ENCODE measurements around the gene RAD23A. TPM values are rescaled to one million over a fixed set of nuclear protein-coding genes. Genes with fewer than 3 reads are reported as not detected.

The RAD23A gene
- total and polyA plus RNA-seq, 9 of the 15 experiments (the other 6 are each of a cell fraction or from before 2014, with no cell fraction given), result 9.5 to 181 (median 101) TPM

DNA sequence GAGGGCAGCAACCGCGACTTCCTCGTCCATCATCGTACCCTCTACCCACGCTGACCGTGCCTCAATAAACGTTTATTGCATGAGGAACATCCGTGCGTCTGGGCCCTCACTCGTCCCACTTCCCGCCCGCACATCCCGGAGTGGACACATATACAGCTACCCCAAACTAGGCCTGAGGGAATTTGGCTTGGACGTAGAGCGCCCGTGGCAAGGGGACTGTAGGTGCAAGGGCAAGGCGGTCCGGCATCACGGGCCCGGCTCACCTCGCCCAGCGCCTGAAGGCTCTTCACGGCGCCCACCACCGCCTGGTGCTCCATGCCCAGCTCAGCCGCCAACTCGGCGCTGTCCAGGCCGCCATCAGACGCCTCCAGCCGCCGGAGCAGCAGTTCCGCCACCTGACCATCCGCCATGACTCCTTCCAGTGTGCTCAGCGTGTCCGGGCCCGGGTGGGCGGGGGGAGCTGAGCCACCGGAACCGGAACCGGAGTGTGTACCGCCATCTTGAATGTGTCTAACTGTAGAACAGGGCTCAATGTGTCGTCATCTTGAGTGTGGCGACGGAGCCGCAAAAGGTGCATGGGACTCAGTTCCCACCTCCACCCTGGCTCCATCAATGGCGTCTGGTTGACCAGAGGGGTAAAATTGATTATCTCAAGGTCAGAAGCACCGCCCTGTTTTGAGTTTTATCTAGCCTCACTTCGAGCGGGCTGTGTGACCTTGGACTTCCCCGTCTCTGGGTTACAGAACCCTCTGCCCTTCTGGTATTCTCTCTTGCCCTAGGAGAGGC lies 12.2 kb upstream of the RAD23A start, which contains the start of gene FARSA (continued):
- TF ChIP-seq HMBOX1 (IDR thresholded peaks at IDR 0.05) (no peak), CXXC5 (CRISPR knock-in tag; IDR thresholded peaks at IDR 0.05) (peak; percentile 34), CBX2 (IDR thresholded peaks at IDR 0.05; ENCODE audit: insufficient read depth, low read length, poor library complexity, severe bottlenecking) (no peak), TOE1 (IDR thresholded peaks at IDR 0.05; ENCODE audit: borderline replicate concordance) (no peak), TOE1 (CRISPR knock-in tag; IDR thresholded peaks at IDR 0.05; ENCODE audit: borderline replicate concordance, low read depth) (no peak), ZNF311 (CRISPR knock-in tag; IDR thresholded peaks at IDR 0.05) (no peak), XRCC3 (IDR thresholded peaks at IDR 0.05) (no peak), RAD21 (CRISPR knock-in tag; conservative IDR thresholded peaks at IDR 0.05 in 1 of 2, IDR thresholded peaks at IDR 0.05 in 1 of 2) (no peak), CAMTA2 (CRISPR knock-in tag; conservative IDR thresholded peaks at IDR 0.05) (no peak), AFF4 (CRISPR knock-in tag; IDR thresholded peaks at IDR 0.05) (peak; percentile 77)
- TF ChIP-seq, protein P1, sequence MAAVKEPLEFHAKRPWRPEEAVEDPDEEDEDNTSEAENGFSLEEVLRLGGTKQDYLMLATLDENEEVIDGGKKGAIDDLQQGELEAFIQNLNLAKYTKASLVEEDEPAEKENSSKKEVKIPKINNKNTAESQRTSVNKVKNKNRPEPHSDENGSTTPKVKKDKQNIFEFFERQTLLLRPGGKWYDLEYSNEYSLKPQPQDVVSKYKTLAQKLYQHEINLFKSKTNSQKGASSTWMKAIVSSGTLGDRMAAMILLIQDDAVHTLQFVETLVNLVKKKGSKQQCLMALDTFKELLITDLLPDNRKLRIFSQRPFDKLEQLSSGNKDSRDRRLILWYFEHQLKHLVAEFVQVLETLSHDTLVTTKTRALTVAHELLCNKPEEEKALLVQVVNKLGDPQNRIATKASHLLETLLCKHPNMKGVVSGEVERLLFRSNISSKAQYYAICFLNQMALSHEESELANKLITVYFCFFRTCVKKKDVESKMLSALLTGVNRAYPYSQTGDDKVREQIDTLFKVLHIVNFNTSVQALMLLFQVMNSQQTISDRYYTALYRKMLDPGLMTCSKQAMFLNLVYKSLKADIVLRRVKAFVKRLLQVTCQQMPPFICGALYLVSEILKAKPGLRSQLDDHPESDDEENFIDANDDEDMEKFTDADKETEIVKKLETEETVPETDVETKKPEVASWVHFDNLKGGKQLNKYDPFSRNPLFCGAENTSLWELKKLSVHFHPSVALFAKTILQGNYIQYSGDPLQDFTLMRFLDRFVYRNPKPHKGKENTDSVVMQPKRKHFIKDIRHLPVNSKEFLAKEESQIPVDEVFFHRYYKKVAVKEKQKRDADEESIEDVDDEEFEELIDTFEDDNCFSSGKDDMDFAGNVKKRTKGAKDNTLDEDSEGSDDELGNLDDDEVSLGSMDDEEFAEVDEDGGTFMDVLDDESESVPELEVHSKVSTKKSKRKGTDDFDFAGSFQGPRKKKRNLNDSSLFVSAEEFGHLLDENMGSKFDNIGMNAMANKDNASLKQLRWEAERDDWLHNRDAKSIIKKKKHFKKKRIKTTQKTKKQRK (IDR thresholded peaks at IDR 0.05; ENCODE audit: borderline replicate concordance, low read depth, low read length), result no peak
- TF ChIP-seq, protein P2, sequence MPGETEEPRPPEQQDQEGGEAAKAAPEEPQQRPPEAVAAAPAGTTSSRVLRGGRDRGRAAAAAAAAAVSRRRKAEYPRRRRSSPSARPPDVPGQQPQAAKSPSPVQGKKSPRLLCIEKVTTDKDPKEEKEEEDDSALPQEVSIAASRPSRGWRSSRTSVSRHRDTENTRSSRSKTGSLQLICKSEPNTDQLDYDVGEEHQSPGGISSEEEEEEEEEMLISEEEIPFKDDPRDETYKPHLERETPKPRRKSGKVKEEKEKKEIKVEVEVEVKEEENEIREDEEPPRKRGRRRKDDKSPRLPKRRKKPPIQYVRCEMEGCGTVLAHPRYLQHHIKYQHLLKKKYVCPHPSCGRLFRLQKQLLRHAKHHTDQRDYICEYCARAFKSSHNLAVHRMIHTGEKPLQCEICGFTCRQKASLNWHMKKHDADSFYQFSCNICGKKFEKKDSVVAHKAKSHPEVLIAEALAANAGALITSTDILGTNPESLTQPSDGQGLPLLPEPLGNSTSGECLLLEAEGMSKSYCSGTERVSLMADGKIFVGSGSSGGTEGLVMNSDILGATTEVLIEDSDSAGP (CRISPR knock-in tag; IDR thresholded peaks at IDR 0.05), result 0 out of 2 replicates have a peak, but pooled peaks have one; percentile 36
- TF ChIP-seq, protein P3, sequence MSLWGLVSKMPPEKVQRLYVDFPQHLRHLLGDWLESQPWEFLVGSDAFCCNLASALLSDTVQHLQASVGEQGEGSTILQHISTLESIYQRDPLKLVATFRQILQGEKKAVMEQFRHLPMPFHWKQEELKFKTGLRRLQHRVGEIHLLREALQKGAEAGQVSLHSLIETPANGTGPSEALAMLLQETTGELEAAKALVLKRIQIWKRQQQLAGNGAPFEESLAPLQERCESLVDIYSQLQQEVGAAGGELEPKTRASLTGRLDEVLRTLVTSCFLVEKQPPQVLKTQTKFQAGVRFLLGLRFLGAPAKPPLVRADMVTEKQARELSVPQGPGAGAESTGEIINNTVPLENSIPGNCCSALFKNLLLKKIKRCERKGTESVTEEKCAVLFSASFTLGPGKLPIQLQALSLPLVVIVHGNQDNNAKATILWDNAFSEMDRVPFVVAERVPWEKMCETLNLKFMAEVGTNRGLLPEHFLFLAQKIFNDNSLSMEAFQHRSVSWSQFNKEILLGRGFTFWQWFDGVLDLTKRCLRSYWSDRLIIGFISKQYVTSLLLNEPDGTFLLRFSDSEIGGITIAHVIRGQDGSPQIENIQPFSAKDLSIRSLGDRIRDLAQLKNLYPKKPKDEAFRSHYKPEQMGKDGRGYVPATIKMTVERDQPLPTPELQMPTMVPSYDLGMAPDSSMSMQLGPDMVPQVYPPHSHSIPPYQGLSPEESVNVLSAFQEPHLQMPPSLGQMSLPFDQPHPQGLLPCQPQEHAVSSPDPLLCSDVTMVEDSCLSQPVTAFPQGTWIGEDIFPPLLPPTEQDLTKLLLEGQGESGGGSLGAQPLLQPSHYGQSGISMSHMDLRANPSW (CRISPR knock-in tag; IDR thresholded peaks at IDR 0.05), result no peak; the same call in 1 of the 2 replicates

Data from K562 (cell line).